Testis (tissue), 2 donors: ENCODE data around the gene OR5AR1.

ENCODE experiments used
- CTCF ChIP-seq, 3 experiments: fragments of 450-650 bp in 2 of 3; fragments of 200-600 bp in 1 of 3; sonication (generic) in 1 of 3; IDR thresholded peaks; one replicate each; pipeline ENCODE4 v1.5.1; 2016 to 2019; ENCODE audit warnings: antibody characterized with exemption in 3 of 3, mild to moderate bottlenecking in 2 of 3, moderate library complexity in 1 of 3
- POLR2A ChIP-seq: fragments of 450-650 bp; IDR thresholded peaks from one replicate; pipeline ENCODE4 v1.6.1; 2017; ENCODE audit warnings: antibody characterized with exemption, mild to moderate bottlenecking, moderate library complexity

GRCh38 chr11:56714206-56714605 lies 50.7 kb downstream of the OR5AR1 start:
- TF ChIP-seq POLR2A (no peak), CTCF (IDR thresholded peaks at IDR 0.05) (no peak)
